Cardiac fibroblast (primary cell): ENCODE results near the gene SLC25A27.

Experiments used
- DNase-seq, 2 donors: peaks; one replicate each; pipeline versions ENCODE4 v3.0.0 to v3.0.0-alpha.2; 2010; ENCODE audit warnings: low read depth in 2 of 2
- H3K4me3 ChIP-seq, 2 donors: replicated peaks in 1 of 2; 1 replicate in 1 of 2; 2 replicates in 1 of 2; pipeline ENCODE4 v1.5.1; 2011; ENCODE audit warnings: low read depth in 2 of 2, low read length in 2 of 2, mild to moderate bottlenecking in 2 of 2, moderate library complexity in 1 of 2
- TF ChIP-seq, protein P1 (sequence below): IDR thresholded peaks from one replicate; pipeline ENCODE4 v1.5.1; 2011; ENCODE audit warnings: low read depth, mild to moderate bottlenecking, low read length, inconsistent platforms

SLC25A27 gene

DNA sequence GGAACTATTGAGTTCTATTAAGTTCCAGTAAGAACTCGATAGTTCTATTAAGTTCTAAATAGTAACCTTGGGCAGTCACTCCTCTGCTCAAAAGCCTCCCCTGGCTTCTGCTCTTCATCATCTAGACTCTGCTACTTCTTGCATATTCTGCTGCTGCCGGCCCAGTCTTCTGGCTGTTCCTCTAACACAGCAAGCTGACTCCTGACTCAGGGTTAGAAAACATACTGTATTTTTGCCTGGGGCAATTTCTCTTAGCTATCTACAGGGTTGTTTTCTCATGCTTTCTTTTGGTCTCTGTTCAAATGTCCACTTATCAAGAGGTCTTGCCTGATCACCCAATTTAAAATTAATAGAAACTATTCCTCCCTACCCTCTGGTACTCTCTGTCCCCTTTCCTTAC, 14.6 kb downstream of the SLC25A27 start:
- no peak overlapping the region for H3K4me3 ChIP-seq
- DNase-seq, result no peak
- TF ChIP-seq, protein P1, sequence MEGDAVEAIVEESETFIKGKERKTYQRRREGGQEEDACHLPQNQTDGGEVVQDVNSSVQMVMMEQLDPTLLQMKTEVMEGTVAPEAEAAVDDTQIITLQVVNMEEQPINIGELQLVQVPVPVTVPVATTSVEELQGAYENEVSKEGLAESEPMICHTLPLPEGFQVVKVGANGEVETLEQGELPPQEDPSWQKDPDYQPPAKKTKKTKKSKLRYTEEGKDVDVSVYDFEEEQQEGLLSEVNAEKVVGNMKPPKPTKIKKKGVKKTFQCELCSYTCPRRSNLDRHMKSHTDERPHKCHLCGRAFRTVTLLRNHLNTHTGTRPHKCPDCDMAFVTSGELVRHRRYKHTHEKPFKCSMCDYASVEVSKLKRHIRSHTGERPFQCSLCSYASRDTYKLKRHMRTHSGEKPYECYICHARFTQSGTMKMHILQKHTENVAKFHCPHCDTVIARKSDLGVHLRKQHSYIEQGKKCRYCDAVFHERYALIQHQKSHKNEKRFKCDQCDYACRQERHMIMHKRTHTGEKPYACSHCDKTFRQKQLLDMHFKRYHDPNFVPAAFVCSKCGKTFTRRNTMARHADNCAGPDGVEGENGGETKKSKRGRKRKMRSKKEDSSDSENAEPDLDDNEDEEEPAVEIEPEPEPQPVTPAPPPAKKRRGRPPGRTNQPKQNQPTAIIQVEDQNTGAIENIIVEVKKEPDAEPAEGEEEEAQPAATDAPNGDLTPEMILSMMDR, result no peak

DNA sequence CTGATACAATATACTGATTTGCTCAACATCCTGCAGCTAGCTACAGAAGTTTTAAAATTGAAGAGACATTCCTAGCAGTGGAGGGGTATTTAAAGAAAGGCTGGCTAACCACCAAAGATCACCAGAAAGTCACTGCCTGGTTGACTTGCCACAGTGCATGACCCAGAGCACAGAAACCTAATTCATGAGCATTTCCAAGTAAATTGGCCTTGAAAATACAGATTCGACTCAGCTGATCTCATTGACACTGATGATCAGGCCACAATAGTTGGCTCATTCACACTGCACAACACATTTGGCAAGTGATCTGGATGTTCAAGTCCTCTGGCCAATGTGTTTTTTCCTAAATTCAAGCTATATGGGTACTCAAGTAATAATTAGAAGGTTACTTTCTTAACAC, 21.6 kb downstream of the SLC25A27 start:
- no peak overlapping the region for H3K4me3 ChIP-seq
- TF ChIP-seq, protein P1, result no peak
- no peak for DNase-seq

DNA sequence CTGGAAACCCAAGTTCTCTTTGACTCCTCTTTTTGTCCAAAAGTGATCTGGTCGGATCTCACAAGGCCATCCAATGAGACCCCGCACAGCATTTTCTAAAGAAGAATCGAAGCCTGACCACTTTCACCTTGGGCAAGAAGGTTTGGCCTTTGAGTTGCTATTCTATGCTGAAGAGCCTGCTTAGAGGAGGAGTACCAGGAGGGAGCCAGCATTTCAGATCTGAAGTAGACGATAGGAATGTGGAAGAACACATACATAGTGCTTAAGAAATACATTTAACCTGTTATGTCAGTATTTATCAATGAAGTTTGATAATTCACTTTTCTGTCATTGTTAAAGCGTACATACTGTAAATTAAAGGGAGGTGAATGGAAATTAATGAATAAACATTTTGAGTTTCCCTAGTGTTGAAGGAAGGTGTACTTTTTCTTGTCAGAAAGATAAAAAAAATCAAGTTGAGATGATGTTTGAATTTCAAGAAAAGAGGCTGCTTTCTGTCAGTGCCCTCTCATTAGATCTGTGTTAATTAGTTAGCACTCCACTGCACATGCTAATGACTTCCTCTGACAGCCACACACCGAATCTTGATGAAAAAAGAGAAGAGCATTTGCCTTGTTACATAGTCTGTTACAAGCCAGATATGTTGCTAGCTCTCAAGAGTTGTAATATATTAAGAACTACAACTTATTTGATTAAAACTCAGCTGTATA, 24.0 kb downstream of the SLC25A27 start:
- TF ChIP-seq, protein P1, result no peak
- no peak overlapping the region for H3K4me3 ChIP-seq
- DNase-seq, result no peak

DNA sequence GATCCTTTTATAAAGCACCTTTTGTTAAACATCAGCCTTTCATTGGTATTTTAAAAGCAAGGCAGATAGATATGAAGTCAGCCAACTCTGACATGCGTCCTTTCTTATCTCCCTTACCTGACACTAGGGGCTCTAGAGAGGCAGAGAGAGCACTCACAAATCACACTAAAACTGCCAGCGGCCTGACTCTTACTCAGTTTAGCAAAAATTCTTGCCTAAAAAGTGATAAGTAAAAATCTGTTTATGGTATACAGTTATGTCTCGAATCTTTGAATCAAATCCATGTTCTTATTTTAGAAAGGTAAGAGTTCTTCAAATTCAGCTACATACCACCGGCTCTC, 24.5 kb downstream of the SLC25A27 start:
- no peak overlapping the region for H3K4me3 ChIP-seq
- TF ChIP-seq, protein P1, result peak; percentile 6
- DNase-seq, result no peak

DNA sequence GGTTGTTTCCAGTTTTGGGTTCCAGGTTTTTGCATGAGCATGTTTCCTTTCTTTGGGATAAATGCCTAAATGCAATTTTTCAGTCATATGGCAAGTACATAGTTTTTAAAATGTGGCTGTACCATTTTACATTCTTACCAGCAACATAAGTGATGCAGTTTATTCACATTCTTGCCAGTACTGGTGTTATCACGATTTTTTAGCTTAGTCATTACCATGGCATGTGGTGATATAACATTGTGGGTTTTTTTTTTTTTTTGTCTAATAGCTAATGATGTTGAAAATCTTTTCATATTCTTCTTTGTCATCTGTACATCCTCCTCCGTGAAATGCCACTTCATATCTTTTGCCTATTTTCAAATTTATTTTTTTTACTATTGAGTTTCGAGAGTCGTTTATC, 32.0 kb downstream of the SLC25A27 start:
- H3K4me3 ChIP-seq, result no peak overlapping the region
- peak; percentile 60 to 64 for DNase-seq
- TF ChIP-seq, protein P1, result no peak

DNA sequence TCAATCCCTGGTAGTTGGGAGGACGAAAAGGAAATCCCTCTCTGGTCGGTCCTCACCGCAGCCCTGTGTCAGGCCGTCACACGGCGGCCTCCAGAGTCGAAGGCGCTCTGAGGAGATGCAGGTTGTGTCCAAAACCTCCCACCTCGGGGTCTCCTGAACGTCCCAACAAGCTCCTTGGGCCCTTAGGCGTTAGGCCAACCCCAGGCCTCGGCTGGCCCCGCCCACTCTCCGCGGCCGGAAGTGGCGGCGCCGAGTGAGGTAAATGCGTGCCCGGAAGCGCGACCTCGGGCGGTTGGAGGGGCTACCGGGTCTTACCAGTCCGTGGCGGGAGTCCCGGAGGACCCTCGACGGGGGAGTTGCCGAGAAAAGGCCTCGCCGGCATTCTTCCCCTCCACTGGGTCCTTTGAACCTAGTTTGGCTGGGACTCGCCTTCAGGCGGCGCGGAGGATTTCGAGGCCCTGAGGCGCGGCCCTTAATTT, 34.9 kb downstream of the SLC25A27 start, which contains the start of gene TDRD6:
Gene TDRD6 (plus strand): TSS at position 267 of the 479 bp plus-strand sequence. CDS start 244 bp downstream, outside the sequence.
- DNase-seq, result no peak
- TF ChIP-seq, protein P1, result no peak
- H3K4me3 ChIP-seq, result no peak within 1 kb of the TSS
